ENCODE measurements around the gene AKAP6. TPM values are rescaled to one million over a fixed set of nuclear protein-coding genes. Genes with fewer than 3 reads are reported as not detected.

Gene AKAP6
- total RNA-seq, 1 donor from 2014 or later: 3.6 TPM

DNA sequence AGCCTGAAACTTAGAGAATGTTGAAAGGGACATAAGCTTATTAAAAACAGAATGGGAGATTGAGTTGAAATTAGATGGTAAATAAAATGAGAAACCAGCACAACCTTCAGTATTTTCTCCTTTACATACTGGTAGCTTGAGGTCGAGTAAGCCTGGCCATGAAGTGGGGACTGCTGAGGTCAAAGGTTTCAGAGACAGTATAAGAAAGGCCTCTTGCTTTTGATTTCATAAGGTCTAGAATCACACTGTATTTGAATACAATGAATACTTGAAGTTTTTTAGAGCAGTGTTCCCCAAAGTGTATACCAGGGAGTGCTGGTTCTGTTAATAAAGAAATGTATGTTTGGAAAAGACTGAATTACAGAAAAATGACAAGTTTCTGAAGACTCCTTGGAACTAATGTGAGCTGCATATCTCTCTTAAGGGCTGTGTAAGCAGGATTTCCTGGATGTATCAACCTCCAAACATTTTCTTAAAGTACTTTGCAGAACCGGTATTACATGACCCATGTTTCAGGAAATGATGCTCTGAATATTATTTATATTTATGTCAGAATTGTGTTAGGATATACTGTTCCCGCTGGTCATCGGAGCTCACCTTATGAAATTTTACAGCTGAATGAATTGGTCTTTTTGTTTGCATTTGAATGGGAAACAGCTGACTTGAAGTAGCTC is 85.0 kb downstream of the AKAP6 start:
- Mint-ChIP-seq H3K27me3 (ENCODE audit: low read depth) (no peaks in the 10 kb centered on the region), H3K27ac (ENCODE audit: unreplicated experiment) (no peak overlapping the region), H3K4me3 (ENCODE audit: unreplicated experiment) (no peak overlapping the region), H3K36me3 (ENCODE audit: low read depth) (no peaks in the 10 kb centered on the region), H3K9me3 (ENCODE audit: low read depth) (no peaks in the 10 kb centered on the region), H3K4me1 (ENCODE audit: low read depth) (peaks cover 27% of the 10 kb centered on the region)
- DNase-seq (ENCODE audit: low spot score): no peak
- TF ChIP-seq, protein P1, sequence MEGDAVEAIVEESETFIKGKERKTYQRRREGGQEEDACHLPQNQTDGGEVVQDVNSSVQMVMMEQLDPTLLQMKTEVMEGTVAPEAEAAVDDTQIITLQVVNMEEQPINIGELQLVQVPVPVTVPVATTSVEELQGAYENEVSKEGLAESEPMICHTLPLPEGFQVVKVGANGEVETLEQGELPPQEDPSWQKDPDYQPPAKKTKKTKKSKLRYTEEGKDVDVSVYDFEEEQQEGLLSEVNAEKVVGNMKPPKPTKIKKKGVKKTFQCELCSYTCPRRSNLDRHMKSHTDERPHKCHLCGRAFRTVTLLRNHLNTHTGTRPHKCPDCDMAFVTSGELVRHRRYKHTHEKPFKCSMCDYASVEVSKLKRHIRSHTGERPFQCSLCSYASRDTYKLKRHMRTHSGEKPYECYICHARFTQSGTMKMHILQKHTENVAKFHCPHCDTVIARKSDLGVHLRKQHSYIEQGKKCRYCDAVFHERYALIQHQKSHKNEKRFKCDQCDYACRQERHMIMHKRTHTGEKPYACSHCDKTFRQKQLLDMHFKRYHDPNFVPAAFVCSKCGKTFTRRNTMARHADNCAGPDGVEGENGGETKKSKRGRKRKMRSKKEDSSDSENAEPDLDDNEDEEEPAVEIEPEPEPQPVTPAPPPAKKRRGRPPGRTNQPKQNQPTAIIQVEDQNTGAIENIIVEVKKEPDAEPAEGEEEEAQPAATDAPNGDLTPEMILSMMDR (IDR thresholded peaks at IDR 0.05): no peak

DNA sequence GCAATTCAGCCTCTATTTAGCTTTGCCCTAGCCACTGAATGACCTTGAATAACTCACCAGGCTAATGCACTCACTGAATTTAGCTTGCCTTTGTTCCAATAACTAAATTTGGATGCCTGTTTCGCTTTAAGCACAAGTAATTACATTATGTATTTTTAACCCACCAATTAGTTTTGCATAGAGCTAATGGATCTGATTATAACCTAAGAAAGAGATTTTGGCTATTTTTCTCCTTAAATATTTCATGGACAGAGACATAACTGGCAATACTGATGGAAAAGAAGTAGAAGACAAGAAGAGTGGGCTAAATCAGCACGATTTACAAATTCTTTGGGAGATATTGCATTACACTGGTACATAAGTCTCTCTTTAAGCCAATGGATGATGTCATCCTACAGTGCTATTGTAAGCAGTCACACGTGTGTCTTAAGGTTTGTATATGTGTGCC is 85.7 kb downstream of the AKAP6 start:
- no peak for DNase-seq (ENCODE audit: low spot score)

DNA sequence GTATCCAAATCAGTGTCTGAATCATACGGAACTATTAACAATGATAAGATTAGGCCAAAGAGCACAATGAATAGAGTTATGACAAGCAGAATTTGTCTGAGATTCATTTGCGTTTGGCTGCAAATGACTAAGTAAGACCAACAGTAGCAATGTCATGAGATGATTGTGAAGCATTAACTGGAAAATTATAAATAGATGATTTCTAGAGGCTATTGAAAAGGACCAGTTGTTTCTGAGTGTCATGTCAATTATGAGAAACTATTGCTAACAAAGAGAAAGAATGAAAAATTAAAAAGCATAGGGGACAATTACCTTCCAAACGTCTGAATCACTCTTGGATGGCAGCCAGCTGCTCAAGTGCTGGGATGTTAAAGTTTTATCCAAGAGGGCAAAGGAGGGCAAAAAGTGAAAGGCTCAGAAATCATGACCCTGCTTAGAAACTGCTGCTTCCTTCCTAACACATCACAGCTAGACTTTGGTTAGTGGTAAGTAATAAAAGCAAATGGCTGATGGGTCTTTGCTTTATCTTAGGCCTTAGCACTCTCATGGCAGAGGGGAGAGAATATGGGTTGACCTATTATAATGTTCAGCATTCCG is 89.0 kb downstream of the AKAP6 start:
- Mint-ChIP-seq H3K27ac (ENCODE audit: unreplicated experiment) (no peak overlapping the region), H3K4me3 (ENCODE audit: unreplicated experiment) (no peak overlapping the region), H3K27me3 (ENCODE audit: low read depth) (no peaks in the 10 kb centered on the region)

More for the DNA sequence above, 85.7 kb downstream of the AKAP6 start:
- Mint-ChIP-seq H3K36me3 (ENCODE audit: low read depth) (no peaks in the 10 kb centered on the region), H3K9me3 (ENCODE audit: low read depth) (no peaks in the 10 kb centered on the region), H3K27ac (ENCODE audit: unreplicated experiment) (no peak overlapping the region), H3K4me3 (ENCODE audit: unreplicated experiment) (no peak overlapping the region), H3K27me3 (ENCODE audit: low read depth) (no peaks in the 10 kb centered on the region), H3K4me1 (ENCODE audit: low read depth) (peaks cover 27% of the 10 kb centered on the region)
- TF ChIP-seq, protein P1 (IDR thresholded peaks at IDR 0.05): no peak

DNA sequence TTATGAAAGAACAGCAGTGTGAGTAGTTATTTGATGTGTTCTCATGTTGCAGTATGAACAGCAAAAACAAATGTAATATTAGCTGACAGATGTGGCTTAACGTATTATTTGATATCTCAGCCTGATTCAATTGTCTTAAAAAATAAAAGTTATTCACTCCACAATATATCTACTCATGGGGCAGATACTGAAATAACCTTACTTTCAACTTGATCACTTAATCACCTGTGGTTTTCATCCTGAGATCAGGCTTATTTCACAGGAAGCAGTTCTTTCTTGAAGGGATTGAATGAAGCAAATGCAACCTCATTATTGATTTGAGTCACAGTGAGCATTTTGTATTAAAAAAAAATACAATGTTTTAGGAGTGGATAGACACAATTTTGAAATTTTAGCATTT is 90.3 kb downstream of the AKAP6 start:
- no peak overlapping the region for H3K27ac Mint-ChIP-seq (ENCODE audit: unreplicated experiment)
- H3K36me3 Mint-ChIP-seq (ENCODE audit: low read depth): no peaks in the 10 kb centered on the region
- TF ChIP-seq, protein P1 (IDR thresholded peaks at IDR 0.05): no peak
- H3K4me1 Mint-ChIP-seq (ENCODE audit: low read depth): peaks cover 23% of the 10 kb centered on the region
- peaks cover 2% of the 10 kb centered on the region for H3K9me3 Mint-ChIP-seq (ENCODE audit: low read depth)
- H3K4me3 Mint-ChIP-seq (ENCODE audit: unreplicated experiment): no peak overlapping the region
- no peaks in the 10 kb centered on the region for H3K27me3 Mint-ChIP-seq (ENCODE audit: low read depth)
- DNase-seq (ENCODE audit: low spot score): no peak

More for the DNA sequence above, 89.0 kb downstream of the AKAP6 start:
- no peak for DNase-seq (ENCODE audit: low spot score)
- Mint-ChIP-seq H3K36me3 (ENCODE audit: low read depth) (no peaks in the 10 kb centered on the region), H3K4me1 (ENCODE audit: low read depth) (peaks cover 34% of the 10 kb centered on the region), H3K9me3 (ENCODE audit: low read depth) (peaks cover 2% of the 10 kb centered on the region)
- TF ChIP-seq, protein P1 (IDR thresholded peaks at IDR 0.05): no peak

DNA sequence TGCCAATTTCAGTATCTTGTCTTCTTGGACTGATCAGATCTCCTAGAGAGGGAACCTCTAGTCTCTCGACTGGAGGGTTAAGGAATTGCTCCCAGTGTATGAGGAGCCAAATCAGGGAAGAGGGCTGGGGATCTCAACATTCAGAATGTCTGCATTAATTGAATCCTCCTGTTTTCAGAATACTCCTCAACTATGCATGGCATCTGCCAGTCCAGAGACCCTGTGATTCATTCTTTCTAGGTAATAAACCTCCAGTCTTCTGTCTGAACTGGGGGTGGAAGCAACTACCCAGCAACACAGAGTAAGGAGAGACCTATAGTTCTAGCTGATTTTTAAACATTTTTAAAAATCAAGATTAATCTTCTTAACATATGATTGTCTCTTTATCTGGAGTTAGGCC is 92.7 kb downstream of the AKAP6 start:
- H3K4me1 Mint-ChIP-seq (ENCODE audit: low read depth): peaks cover 22% of the 10 kb centered on the region
- TF ChIP-seq, protein P1 (IDR thresholded peaks at IDR 0.05): no peak
- H3K4me3 Mint-ChIP-seq (ENCODE audit: unreplicated experiment): no peak overlapping the region
- peaks cover 2% of the 10 kb centered on the region for H3K9me3 Mint-ChIP-seq (ENCODE audit: low read depth)
- H3K27me3 Mint-ChIP-seq (ENCODE audit: low read depth): no peaks in the 10 kb centered on the region
- H3K36me3 Mint-ChIP-seq (ENCODE audit: low read depth): no peaks in the 10 kb centered on the region
- no peak overlapping the region for H3K27ac Mint-ChIP-seq (ENCODE audit: unreplicated experiment)
- no peak for DNase-seq (ENCODE audit: low spot score)

All from chondrocyte (in vitro differentiated cells).